Neuronal stem cell (in vitro differentiated cells): ENCODE data around the gene PRRC2B.

Experiments
- DNase-seq: peaks from one replicate; pipeline ENCODE4 v3.0.0-alpha.2; 2013; ENCODE audit warnings: low spot score
- H2AFZ ChIP-seq: one replicate; pipeline ENCODE4 v1.6.1; 2013; ENCODE audit warnings: mild to moderate bottlenecking, low read length, inconsistent platforms
- H2AK5ac ChIP-seq: 2 replicates; pipeline ENCODE4 v1.6.1; 2013; ENCODE audit warnings: low read depth, mild to moderate bottlenecking, inconsistent platforms, low read length, moderate library complexity, mixed read lengths
- H2BK120ac ChIP-seq: 2 replicates; pipeline ENCODE4 v1.6.1; 2013; ENCODE audit warnings: low read depth, mild to moderate bottlenecking, inconsistent platforms, low read length, moderate library complexity, mixed read lengths
- H2BK12ac ChIP-seq: one replicate; pipeline ENCODE4 v1.6.1; 2013; ENCODE audit warnings: low read length, inconsistent platforms
- H2BK15ac ChIP-seq: 2 replicates; pipeline ENCODE4 v1.6.1; 2013; ENCODE audit warnings: mild to moderate bottlenecking, low read length, inconsistent platforms, mixed read lengths
- H2BK5ac ChIP-seq: one replicate; pipeline ENCODE4 v1.6.1; 2013; ENCODE audit warnings: inconsistent platforms, mild to moderate bottlenecking, low read length, moderate library complexity
- H3K14ac ChIP-seq: one replicate; pipeline ENCODE4 v1.6.1; 2013; ENCODE audit warnings: low read length, inconsistent platforms
- H3K18ac ChIP-seq: 2 replicates; pipeline ENCODE4 v1.6.1; 2013; ENCODE audit warnings: low read length, inconsistent platforms
- H3K23ac ChIP-seq: 2 replicates; pipeline ENCODE4 v1.6.1; 2013; ENCODE audit warnings: low read depth, mild to moderate bottlenecking, mixed read lengths, low read length, inconsistent platforms; ENCODE audit not compliant: poor library complexity
- H3K27ac ChIP-seq: replicated peaks from 3 replicates; pipeline ENCODE4 v1.5.1; 2013; ENCODE audit warnings: low read length, inconsistent platforms
- H3K27me3 ChIP-seq, 3 experiments: 2 replicates each; pipeline ENCODE4 v1.6.1; 2013; ENCODE audit warnings: low read length in 3 of 3, mild to moderate bottlenecking in 2 of 3, inconsistent platforms in 1 of 3, low read depth in 1 of 3, mixed read lengths in 1 of 3, moderate library complexity in 1 of 3; ENCODE audit not compliant: control insufficient read depth in 3 of 3, insufficient read depth in 3 of 3
- H3K36me3 ChIP-seq, 2 donors: replicated peaks in 1 of 2; 2 replicates each; pipeline ENCODE4 v1.6.1; 2013; ENCODE audit warnings: low read length in 2 of 2; ENCODE audit not compliant: control insufficient read depth in 2 of 2, insufficient read depth in 2 of 2
- H3K4ac ChIP-seq: 2 replicates; pipeline ENCODE4 v1.6.1; 2013; ENCODE audit warnings: inconsistent platforms, mild to moderate bottlenecking, low read length, moderate library complexity
- H3K4me1 ChIP-seq, 2 donors: 1 replicate in 1 of 2; 2 replicates in 1 of 2; pipeline ENCODE4 v1.6.1; 2013; ENCODE audit warnings: low read length in 2 of 2, low read depth in 1 of 2; ENCODE audit not compliant: control insufficient read depth in 2 of 2, insufficient read depth in 1 of 2
- H3K4me2 ChIP-seq: one replicate; pipeline ENCODE4 v1.6.1; 2013; ENCODE audit warnings: mild to moderate bottlenecking, low read length, inconsistent platforms; ENCODE audit not compliant: insufficient read depth, poor library complexity, severe bottlenecking
- H3K4me3 ChIP-seq, 2 donors: 2 replicates each; pipeline ENCODE4 v1.5.1; 2013; ENCODE audit warnings: low read length in 2 of 2, mild to moderate bottlenecking in 2 of 2, inconsistent platforms in 1 of 2, moderate library complexity in 1 of 2
- H3K79me1 ChIP-seq: one replicate; pipeline ENCODE4 v1.6.1; 2013; ENCODE audit warnings: low read depth, mild to moderate bottlenecking, inconsistent platforms, low read length, moderate library complexity
- H3K9ac ChIP-seq: one replicate; pipeline ENCODE4 v1.6.1; 2013; ENCODE audit warnings: mild to moderate bottlenecking, low read depth, low read length, inconsistent platforms; ENCODE audit not compliant: poor library complexity
- H3K9me3 ChIP-seq, 2 donors: replicated peaks in 1 of 2; 2 replicates each; pipeline versions ENCODE3 to v1.6.1; 2013; ENCODE audit warnings: low read length in 2 of 2, mild to moderate bottlenecking in 2 of 2, inconsistent platforms in 1 of 2, low read depth in 1 of 2, mixed read lengths in 1 of 2, moderate library complexity in 1 of 2; ENCODE audit not compliant: control insufficient read depth in 2 of 2, insufficient read depth in 1 of 2
- H4K8ac ChIP-seq: one replicate; pipeline ENCODE4 v1.6.1; 2013; ENCODE audit warnings: low read depth, mild to moderate bottlenecking, inconsistent platforms, low read length, moderate library complexity
- H4K91ac ChIP-seq: one replicate; pipeline ENCODE4 v1.6.1; 2013; ENCODE audit warnings: low read length, low read depth, mild to moderate bottlenecking, inconsistent platforms; ENCODE audit not compliant: poor library complexity
- WGBS, 2 donors: extraction: QIAGEN DNeasy Blood & Tissue Kit; methylation state at CpG; one replicate each; pipeline ENCODE4 v1.1.7; 2013; ENCODE audit warnings: missing lambda C conversion rate in 2 of 2, mixed read lengths in 1 of 2; ENCODE audit not compliant: insufficient read length in 2 of 2, insufficient replicate concordance in 1 of 2; ENCODE audit errors: extremely low coverage in 2 of 2; 5-methylcytosine and 5-hydroxymethylcytosine counted together

PRRC2B gene

GRCh38 chr9:131358556-131358955 is 35.3 kb upstream of the PRRC2B start:
- Histone ChIP-seq H4K91ac (no peak overlapping the region), H3K23ac (no peak overlapping the region), H2BK12ac (no peak overlapping the region), H3K9me3 (no peaks in the 10 kb centered on the region), H2BK5ac (no peak overlapping the region), H3K4me1 (peaks cover 6 to 8% of the 10 kb centered on the region in 2 donors), H2AK5ac (no peak overlapping the region), H2BK15ac (no peak overlapping the region), H3K4me2 (no peak overlapping the region), H4K8ac (no peak overlapping the region), H2AFZ (no peak overlapping the region), H3K79me1 (peaks cover 2% of the 10 kb centered on the region), H2BK120ac (peak overlapping the region; percentile 93), H3K18ac (no peak overlapping the region), H3K27ac (no peak overlapping the region), H3K27me3 (no peaks in the 10 kb centered on the region), H3K36me3 (no peaks in the 10 kb centered on the region), H3K9ac (no peak overlapping the region), H3K4ac (no peak overlapping the region), H3K4me3 (no peak overlapping the region), H3K14ac (no peak overlapping the region)
- no peak for DNase-seq
- WGBS, 2 donors, result no CpG with 5 or more reads among the region's 10 CpGs

- no peak overlapping the region for H3K4me3 ChIP-seq
- no peak overlapping the region for H2AFZ ChIP-seq
- H3K4me1 ChIP-seq, result peaks cover 5 to 7% of the 10 kb centered on the region in 2 donors
- H2BK120ac ChIP-seq, result no peak overlapping the region
- H3K4me2 ChIP-seq, result no peak overlapping the region
- no peaks in the 10 kb centered on the region for H3K36me3 ChIP-seq
- no peak overlapping the region for H3K14ac ChIP-seq
- DNase-seq, result no peak
- no peak overlapping the region for H3K4ac ChIP-seq
- H4K8ac ChIP-seq, result no peak overlapping the region
- H3K27me3 ChIP-seq, result no peaks in the 10 kb centered on the region
- H2AK5ac ChIP-seq, result no peak overlapping the region
- no CpG with 5 or more reads among the region's 8 CpGs for WGBS, 2 donors
- H2BK15ac ChIP-seq, result no peak overlapping the region
- no peak overlapping the region for H3K23ac ChIP-seq
- peak overlapping the region; percentile 15 for H3K27ac ChIP-seq
- H3K79me1 ChIP-seq, result peaks cover 2% of the 10 kb centered on the region
- H3K9ac ChIP-seq, result no peak overlapping the region
- no peak overlapping the region for H2BK12ac ChIP-seq
- no peaks in the 10 kb centered on the region for H3K9me3 ChIP-seq
- H2BK5ac ChIP-seq, result no peak overlapping the region
- no peak overlapping the region for H3K18ac ChIP-seq
- no peak overlapping the region for H4K91ac ChIP-seq
Observed at GRCh38 chr9:131361202-131361833, 32.6 kb upstream of the PRRC2B start.

- H3K4me3 ChIP-seq, result no peak overlapping the region
- H3K27ac ChIP-seq, result no peak overlapping the region
- no peak overlapping the region for H2BK15ac ChIP-seq
- H3K27me3 ChIP-seq, result no peaks in the 10 kb centered on the region
- no peak overlapping the region for H4K91ac ChIP-seq
- H3K14ac ChIP-seq, result no peak overlapping the region
- WGBS, 2 donors, result no CpG with 5 or more reads among the region's 1 CpG
- no peaks in the 10 kb centered on the region for H3K79me1 ChIP-seq
- H3K4ac ChIP-seq, result no peak overlapping the region
- no peaks in the 10 kb centered on the region for H3K9me3 ChIP-seq
- H2AK5ac ChIP-seq, result no peak overlapping the region
- H2AFZ ChIP-seq, result no peak overlapping the region
- H3K4me2 ChIP-seq, result no peak overlapping the region
- no peaks in the 10 kb centered on the region for H3K36me3 ChIP-seq
- no peak overlapping the region for H3K9ac ChIP-seq
- H2BK12ac ChIP-seq, result no peak overlapping the region
- no peak overlapping the region for H2BK5ac ChIP-seq
- H2BK120ac ChIP-seq, result no peak overlapping the region
- no peak overlapping the region for H3K23ac ChIP-seq
- no peak overlapping the region for H3K18ac ChIP-seq
- no peak overlapping the region for H4K8ac ChIP-seq
- peaks cover 0 to 2% of the 10 kb centered on the region in 2 donors for H3K4me1 ChIP-seq
- no peak for DNase-seq
Observed at GRCh38 chr9:131365546-131365945, 28.3 kb upstream of the PRRC2B start.

- Histone ChIP-seq H3K36me3 (no peaks in the 10 kb centered on the region), H3K4ac (no peak overlapping the region), H2BK15ac (no peak overlapping the region), H4K91ac (no peak overlapping the region), H4K8ac (no peak overlapping the region), H3K27me3 (no peaks in the 10 kb centered on the region), H3K9ac (no peak overlapping the region), H2AK5ac (no peak overlapping the region), H3K4me1 (peaks cover 0 to 2% of the 10 kb centered on the region in 2 donors), H3K9me3 (no peaks in the 10 kb centered on the region), H3K27ac (no peak overlapping the region), H3K4me2 (no peak overlapping the region), H3K14ac (no peak overlapping the region), H2BK120ac (no peak overlapping the region), H3K18ac (no peak overlapping the region), H3K79me1 (no peaks in the 10 kb centered on the region), H2AFZ (peak overlapping the region; percentile 62), H3K4me3 (no peak overlapping the region), H2BK12ac (no peak overlapping the region), H3K23ac (no peak overlapping the region), H2BK5ac (no peak overlapping the region)
- WGBS, 2 donors, result no CpG with 5 or more reads among the region's 6 CpGs
- peak; percentile 36 for DNase-seq
Observed at GRCh38 chr9:131366761-131367401, 27.0 kb upstream of the PRRC2B start.
